ENCODE data around the gene SCAPER. TPM values are rescaled to one million over a fixed set of nuclear protein-coding genes. Genes with fewer than 3 reads are reported as not detected.

Gene SCAPER
- total RNA-seq, 1 experiment from 2014 or later, result 15.3 TPM

DNA sequence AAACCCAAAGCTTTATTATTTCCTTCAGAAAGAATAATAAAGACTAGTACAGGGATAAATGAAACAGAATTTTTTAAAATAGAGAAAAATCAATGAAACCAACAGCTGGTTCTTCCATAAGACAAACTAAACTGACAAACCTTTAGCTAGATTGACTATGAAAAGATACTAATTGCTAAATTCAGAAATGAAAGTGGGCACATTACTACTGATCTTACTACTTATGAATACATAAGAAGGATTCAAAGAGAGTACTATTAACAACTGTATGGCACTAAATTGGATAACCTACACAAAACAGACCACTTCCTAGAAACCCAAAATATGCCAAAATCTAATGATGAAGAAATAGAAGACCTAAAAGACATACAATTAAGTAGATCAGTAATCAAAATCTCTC lies 290.4 kb downstream of the SCAPER start:
- in situ Hi-C loops (cut with HindIII; ENCODE audit: low pct_unique_long_range_greater_than_20kb, low sequenced_read_pairs), result no loop called here
- BruUV-seq (replicated peaks), result no TSS peak

DNA sequence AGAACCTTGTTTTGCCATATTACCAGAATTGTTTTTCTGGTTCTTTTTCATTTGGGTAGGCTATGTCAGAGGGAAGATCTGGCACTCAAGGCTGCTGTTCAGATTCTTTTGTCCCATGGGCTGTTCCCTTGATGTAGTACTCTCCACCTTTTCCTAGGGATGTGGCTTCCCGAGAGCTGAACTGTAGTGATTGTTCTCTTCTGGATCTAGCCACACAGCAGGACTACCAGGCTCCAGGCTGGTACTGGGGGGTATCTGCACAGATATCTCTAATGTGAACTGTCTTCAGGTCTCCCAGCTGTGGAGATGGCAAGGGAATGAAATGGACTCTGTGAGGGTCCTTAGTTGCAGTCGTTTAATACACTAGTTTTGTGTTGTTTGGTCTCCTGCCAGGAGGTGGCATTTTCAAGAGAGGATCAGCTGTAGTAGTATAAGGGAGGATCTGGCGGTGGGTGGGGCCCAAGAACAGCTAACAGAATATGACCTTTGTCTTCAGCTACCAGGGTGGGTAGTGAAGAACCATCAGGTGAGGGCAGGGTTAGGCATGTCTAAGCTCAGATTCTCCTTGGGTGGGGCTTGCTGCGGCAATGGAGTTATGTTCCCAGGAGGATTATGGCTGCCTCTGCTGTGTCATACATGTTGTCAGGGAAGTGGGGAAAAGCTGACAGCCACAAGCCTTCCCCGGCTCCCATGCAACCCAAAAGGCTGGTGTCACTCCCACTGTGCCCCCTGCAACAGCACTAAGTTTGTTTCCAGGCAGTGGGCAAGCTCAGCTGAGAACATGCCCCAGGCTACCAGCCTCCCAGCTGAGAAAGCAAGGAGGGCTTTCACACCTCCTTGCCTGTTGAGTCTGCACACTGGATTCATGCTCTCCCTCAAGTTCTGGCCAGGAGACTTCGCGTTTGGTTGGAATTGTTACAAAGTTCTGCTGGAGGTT lies 316.1 kb downstream of the SCAPER start:
- no peaks in the 10 kb centered on the region for H3K36me3 ChIP-seq (ENCODE audit: control insufficient read depth, insufficient read depth, low read length)
- CTCF ChIA-PET, result no interaction called here
- ATAC-seq (no peak), DNase-seq (ENCODE audit: low read depth, low spot score) (no peak)
- no peaks in the 10 kb centered on the region for H3K4me1 ChIP-seq (ENCODE audit: control insufficient read depth, insufficient read depth, low read length)
- in situ Hi-C loops (cut with HindIII; ENCODE audit: low pct_unique_long_range_greater_than_20kb, low sequenced_read_pairs), result no loop called here
- H3K27ac ChIP-seq (ENCODE audit: low read length), result no peak overlapping the region
- TF ChIP-seq TCF7L2 (IDR thresholded peaks at IDR 0.05; ENCODE audit: low read depth, low read length) (no peak), SIN3A (IDR thresholded peaks at IDR 0.05; ENCODE audit: borderline replicate concordance, insufficient read depth, low read depth, low read length) (no peak), POLR2AphosphoS5 (IDR thresholded peaks at IDR 0.05; ENCODE audit: low read depth, low read length) (no peak)
- TF ChIP-seq, protein P1, sequence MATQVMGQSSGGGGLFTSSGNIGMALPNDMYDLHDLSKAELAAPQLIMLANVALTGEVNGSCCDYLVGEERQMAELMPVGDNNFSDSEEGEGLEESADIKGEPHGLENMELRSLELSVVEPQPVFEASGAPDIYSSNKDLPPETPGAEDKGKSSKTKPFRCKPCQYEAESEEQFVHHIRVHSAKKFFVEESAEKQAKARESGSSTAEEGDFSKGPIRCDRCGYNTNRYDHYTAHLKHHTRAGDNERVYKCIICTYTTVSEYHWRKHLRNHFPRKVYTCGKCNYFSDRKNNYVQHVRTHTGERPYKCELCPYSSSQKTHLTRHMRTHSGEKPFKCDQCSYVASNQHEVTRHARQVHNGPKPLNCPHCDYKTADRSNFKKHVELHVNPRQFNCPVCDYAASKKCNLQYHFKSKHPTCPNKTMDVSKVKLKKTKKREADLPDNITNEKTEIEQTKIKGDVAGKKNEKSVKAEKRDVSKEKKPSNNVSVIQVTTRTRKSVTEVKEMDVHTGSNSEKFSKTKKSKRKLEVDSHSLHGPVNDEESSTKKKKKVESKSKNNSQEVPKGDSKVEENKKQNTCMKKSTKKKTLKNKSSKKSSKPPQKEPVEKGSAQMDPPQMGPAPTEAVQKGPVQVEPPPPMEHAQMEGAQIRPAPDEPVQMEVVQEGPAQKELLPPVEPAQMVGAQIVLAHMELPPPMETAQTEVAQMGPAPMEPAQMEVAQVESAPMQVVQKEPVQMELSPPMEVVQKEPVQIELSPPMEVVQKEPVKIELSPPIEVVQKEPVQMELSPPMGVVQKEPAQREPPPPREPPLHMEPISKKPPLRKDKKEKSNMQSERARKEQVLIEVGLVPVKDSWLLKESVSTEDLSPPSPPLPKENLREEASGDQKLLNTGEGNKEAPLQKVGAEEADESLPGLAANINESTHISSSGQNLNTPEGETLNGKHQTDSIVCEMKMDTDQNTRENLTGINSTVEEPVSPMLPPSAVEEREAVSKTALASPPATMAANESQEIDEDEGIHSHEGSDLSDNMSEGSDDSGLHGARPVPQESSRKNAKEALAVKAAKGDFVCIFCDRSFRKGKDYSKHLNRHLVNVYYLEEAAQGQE (IDR thresholded peaks at IDR 0.05; ENCODE audit: insufficient read depth in 1 of 2, low read depth in 2 of 2, low read length in 1 of 2), result no peak
- TF ChIP-seq, protein P2, sequence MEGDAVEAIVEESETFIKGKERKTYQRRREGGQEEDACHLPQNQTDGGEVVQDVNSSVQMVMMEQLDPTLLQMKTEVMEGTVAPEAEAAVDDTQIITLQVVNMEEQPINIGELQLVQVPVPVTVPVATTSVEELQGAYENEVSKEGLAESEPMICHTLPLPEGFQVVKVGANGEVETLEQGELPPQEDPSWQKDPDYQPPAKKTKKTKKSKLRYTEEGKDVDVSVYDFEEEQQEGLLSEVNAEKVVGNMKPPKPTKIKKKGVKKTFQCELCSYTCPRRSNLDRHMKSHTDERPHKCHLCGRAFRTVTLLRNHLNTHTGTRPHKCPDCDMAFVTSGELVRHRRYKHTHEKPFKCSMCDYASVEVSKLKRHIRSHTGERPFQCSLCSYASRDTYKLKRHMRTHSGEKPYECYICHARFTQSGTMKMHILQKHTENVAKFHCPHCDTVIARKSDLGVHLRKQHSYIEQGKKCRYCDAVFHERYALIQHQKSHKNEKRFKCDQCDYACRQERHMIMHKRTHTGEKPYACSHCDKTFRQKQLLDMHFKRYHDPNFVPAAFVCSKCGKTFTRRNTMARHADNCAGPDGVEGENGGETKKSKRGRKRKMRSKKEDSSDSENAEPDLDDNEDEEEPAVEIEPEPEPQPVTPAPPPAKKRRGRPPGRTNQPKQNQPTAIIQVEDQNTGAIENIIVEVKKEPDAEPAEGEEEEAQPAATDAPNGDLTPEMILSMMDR (IDR thresholded peaks at IDR 0.05), result no peak
- no peaks in the 10 kb centered on the region for H3K9me3 ChIP-seq (ENCODE audit: control insufficient read depth, insufficient read depth, low read depth, low read length)
- no TSS peak for BruUV-seq (replicated peaks)
- POLR2A ChIA-PET, result no interaction called here
- no peaks in the 10 kb centered on the region for H3K27me3 ChIP-seq (ENCODE audit: control insufficient read depth, insufficient read depth, low read length)
- intact Hi-C loops (cut with micrococcal nuclease; ENCODE audit: unreplicated experiment), result no loop called here
- H3K4me3 ChIP-seq (ENCODE audit: low read depth in 2 of 2, low read length in 2 of 2), result no peak overlapping the region

More for the DNA sequence above, 290.4 kb downstream of the SCAPER start:
- DNase-seq (ENCODE audit: low read depth, low spot score) (no peak), ATAC-seq (no peak)
- intact Hi-C loops (cut with micrococcal nuclease; ENCODE audit: unreplicated experiment), result loop anchor here (5.0 kb wide), 1 partner anchor 32 kb away; no protein-coding TSS in a partner anchor
- no peaks in the 10 kb centered on the region for H3K27me3 ChIP-seq (ENCODE audit: control insufficient read depth, insufficient read depth, low read length)
- no peaks in the 10 kb centered on the region for H3K36me3 ChIP-seq (ENCODE audit: control insufficient read depth, insufficient read depth, low read length)
- peaks cover under 1% of the 10 kb centered on the region; the same call in 1 of the 2 replicates for H3K9me3 ChIP-seq (ENCODE audit: control insufficient read depth, insufficient read depth, low read depth, low read length)
- H3K27ac ChIP-seq (ENCODE audit: low read length), result no peak overlapping the region
- no peak for TF ChIP-seq SIN3A (IDR thresholded peaks at IDR 0.05; ENCODE audit: borderline replicate concordance, insufficient read depth, low read depth, low read length)
- TF ChIP-seq POLR2AphosphoS5 (IDR thresholded peaks at IDR 0.05; ENCODE audit: low read depth, low read length), result no peak
- TF ChIP-seq, protein P1 (IDR thresholded peaks at IDR 0.05; ENCODE audit: insufficient read depth in 1 of 2, low read depth in 2 of 2, low read length in 1 of 2), result no peak
- TF ChIP-seq TCF7L2 (IDR thresholded peaks at IDR 0.05; ENCODE audit: low read depth, low read length), result no peak
- TF ChIP-seq, protein P2 (IDR thresholded peaks at IDR 0.05), result no peak
- ChIA-PET POLR2A (interaction anchor here (0.6 kb wide), 1 partner anchor 580 kb away, joined by 3 read pairs; no protein-coding TSS in a partner anchor), CTCF (no interaction called here)
- H3K4me1 ChIP-seq (ENCODE audit: control insufficient read depth, insufficient read depth, low read length), result no peaks in the 10 kb centered on the region
- no peak overlapping the region for H3K4me3 ChIP-seq (ENCODE audit: low read depth in 2 of 2, low read length in 2 of 2)
